ENCODE results near the gene KDM4B. TPM values are rescaled to one million over a fixed set of nuclear protein-coding genes. Genes with fewer than 3 reads are reported as not detected.

The KDM4B gene
- polyA plus RNA-seq, 1 of the 3 experiments (the other 2 are of a cell fraction) = 12.2 TPM

DNA sequence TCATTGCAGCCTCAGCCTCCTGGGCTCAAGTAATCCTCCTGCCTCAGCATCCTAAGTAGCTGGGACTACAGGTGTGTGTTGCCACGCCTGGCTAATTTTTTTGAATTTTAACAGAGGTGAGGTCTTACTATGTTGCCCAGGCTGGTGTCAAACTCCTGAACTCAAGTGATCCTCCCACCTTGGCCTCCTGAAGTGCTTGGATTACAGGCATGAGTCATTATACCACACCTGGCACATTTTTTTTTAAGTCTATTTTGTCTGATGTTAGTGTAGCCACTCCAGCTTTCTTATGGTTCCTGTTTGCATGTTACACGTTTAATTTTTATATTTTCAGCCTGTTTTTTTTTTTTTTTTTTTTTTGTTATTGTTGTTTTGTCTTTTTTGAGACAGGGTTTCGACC is 24.8 kb downstream of the KDM4B start:
- 100% methylated on average over 3 of the region's 3 CpGs for WGBS (ENCODE audit: low lambda C conversion rate)
- Histone ChIP-seq H3K27me3 (ENCODE audit: insufficient read depth) (no peaks in the 10 kb centered on the region), H3K9me3 (no peaks in the 10 kb centered on the region), H3K9me2 (no peaks in the 10 kb centered on the region), H2AFZ (ENCODE audit: low read depth) (no peak overlapping the region), H3K4me1 (ENCODE audit: control insufficient read depth in 1 of 2, insufficient read depth in 2 of 2, low read depth in 1 of 2, low read length in 1 of 2) (peaks cover 0 to 4% of the 10 kb centered on the region in 2 experiments; a peak in 1 of 4 replicates), H3K4me2 (no peak overlapping the region), H3K9ac (no peak overlapping the region), H3F3A (replicated peaks; ENCODE audit: insufficient read depth) (peaks cover 5% of the 10 kb centered on the region), H4K20me1 (ENCODE audit: insufficient read depth) (peaks cover 72% of the 10 kb centered on the region), H3K36me3 (replicated peaks in 1 of 2; ENCODE audit: control insufficient read depth in 1 of 2, insufficient read depth in 2 of 2, low read length in 1 of 2) (peaks cover 0 to 3% of the 10 kb centered on the region in 2 experiments), H3K4me3 (ENCODE audit: low read depth in 2 of 2, low read length in 1 of 2) (no peak overlapping the region), H3K79me2 (ENCODE audit: insufficient read depth) (peaks cover 100% of the 10 kb centered on the region), H3K27ac (ENCODE audit: low read depth in 2 of 2, low read length in 1 of 2) (no peak overlapping the region)
- TF ChIP-seq EP300 (IDR thresholded peaks at IDR 0.05; ENCODE audit: borderline replicate concordance in 1 of 2, low read depth in 1 of 2, low read length in 1 of 2) (no peak), YY1 (IDR thresholded peaks at IDR 0.05; ENCODE audit: low read depth) (no peak), JUND (IDR thresholded peaks at IDR 0.05) (no peak), NRF1 (IDR thresholded peaks at IDR 0.05; ENCODE audit: low read depth, low read length) (no peak), SMC3 (IDR thresholded peaks at IDR 0.05; ENCODE audit: low read depth, low read length) (no peak), TCF12 (IDR thresholded peaks at IDR 0.05) (no peak), SIN3A (IDR thresholded peaks at IDR 0.05; ENCODE audit: borderline replicate concordance, low read depth, low read length) (no peak), RCOR1 (IDR thresholded peaks at IDR 0.05; ENCODE audit: low read length) (no peak), MXI1 (IDR thresholded peaks at IDR 0.05; ENCODE audit: low read depth, low read length) (no peak), GATA2 (CRISPR knock-in tag; IDR thresholded peaks at IDR 0.05) (no peak)
- TF ChIP-seq, protein P1, sequence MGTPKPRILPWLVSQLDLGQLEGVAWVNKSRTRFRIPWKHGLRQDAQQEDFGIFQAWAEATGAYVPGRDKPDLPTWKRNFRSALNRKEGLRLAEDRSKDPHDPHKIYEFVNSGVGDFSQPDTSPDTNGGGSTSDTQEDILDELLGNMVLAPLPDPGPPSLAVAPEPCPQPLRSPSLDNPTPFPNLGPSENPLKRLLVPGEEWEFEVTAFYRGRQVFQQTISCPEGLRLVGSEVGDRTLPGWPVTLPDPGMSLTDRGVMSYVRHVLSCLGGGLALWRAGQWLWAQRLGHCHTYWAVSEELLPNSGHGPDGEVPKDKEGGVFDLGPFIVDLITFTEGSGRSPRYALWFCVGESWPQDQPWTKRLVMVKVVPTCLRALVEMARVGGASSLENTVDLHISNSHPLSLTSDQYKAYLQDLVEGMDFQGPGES (IDR thresholded peaks at IDR 0.05; ENCODE audit: low read depth, low read length) = no peak
- TF ChIP-seq, protein P2, sequence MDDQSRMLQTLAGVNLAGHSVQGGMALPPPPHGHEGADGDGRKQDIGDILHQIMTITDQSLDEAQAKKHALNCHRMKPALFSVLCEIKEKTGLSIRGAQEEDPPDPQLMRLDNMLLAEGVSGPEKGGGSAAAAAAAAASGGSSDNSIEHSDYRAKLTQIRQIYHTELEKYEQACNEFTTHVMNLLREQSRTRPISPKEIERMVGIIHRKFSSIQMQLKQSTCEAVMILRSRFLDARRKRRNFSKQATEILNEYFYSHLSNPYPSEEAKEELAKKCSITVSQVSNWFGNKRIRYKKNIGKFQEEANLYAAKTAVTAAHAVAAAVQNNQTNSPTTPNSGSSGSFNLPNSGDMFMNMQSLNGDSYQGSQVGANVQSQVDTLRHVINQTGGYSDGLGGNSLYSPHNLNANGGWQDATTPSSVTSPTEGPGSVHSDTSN (IDR thresholded peaks at IDR 0.05) = no peak
- ChIA-PET POLR2A (no interaction called here), CTCF (no interaction called here)
- no peak for DNase-seq

GRCh38 chr19:4996701-4997100 is 27.8 kb downstream of the KDM4B start:
- Histone ChIP-seq H3K4me1 (ENCODE audit: control insufficient read depth in 1 of 2, insufficient read depth in 2 of 2, low read depth in 1 of 2, low read length in 1 of 2) (peaks cover 0 to 1% of the 10 kb centered on the region in 2 experiments; a peak in 1 of 4 replicates), H2AFZ (ENCODE audit: low read depth) (no peak overlapping the region), H3K9me3 (no peaks in the 10 kb centered on the region), H3K79me2 (ENCODE audit: insufficient read depth) (peaks cover 91% of the 10 kb centered on the region), H3K9ac (no peak overlapping the region), H3K36me3 (replicated peaks in 1 of 2; ENCODE audit: control insufficient read depth in 1 of 2, insufficient read depth in 2 of 2, low read length in 1 of 2) (peaks cover 3 to 6% of the 10 kb centered on the region in 2 experiments), H3F3A (replicated peaks; ENCODE audit: insufficient read depth) (peaks cover 9% of the 10 kb centered on the region), H4K20me1 (ENCODE audit: insufficient read depth) (peaks cover 66% of the 10 kb centered on the region), H3K9me2 (no peaks in the 10 kb centered on the region), H3K4me3 (ENCODE audit: low read depth in 2 of 2, low read length in 1 of 2) (no peak overlapping the region), H3K27ac (ENCODE audit: low read depth in 2 of 2, low read length in 1 of 2) (no peak overlapping the region), H3K4me2 (no peak overlapping the region), H3K27me3 (ENCODE audit: insufficient read depth) (no peaks in the 10 kb centered on the region)
- WGBS (ENCODE audit: low lambda C conversion rate) = 78% methylated on average over 5 of the region's 5 CpGs
- DNase-seq = peak; percentile 8
- CTCF ChIA-PET = interaction anchor here (1.2 kb wide), 1 partner anchor 35 kb away, joined by 4 read pairs; no protein-coding TSS in a partner anchor
- POLR2A ChIA-PET = no interaction called here
- no peak for TF ChIP-seq ZBTB33 (IDR thresholded peaks at IDR 0.05; ENCODE audit: borderline replicate concordance, low read depth)
- TF ChIP-seq NFIC (IDR thresholded peaks at IDR 0.05; ENCODE audit: borderline replicate concordance) = no peak
- no peak for TF ChIP-seq MEF2A (IDR thresholded peaks at IDR 0.05; ENCODE audit: borderline replicate concordance, low read depth)
- no peak for TF ChIP-seq YY1 (IDR thresholded peaks at IDR 0.05; ENCODE audit: low read depth)
- TF ChIP-seq, protein P3, sequence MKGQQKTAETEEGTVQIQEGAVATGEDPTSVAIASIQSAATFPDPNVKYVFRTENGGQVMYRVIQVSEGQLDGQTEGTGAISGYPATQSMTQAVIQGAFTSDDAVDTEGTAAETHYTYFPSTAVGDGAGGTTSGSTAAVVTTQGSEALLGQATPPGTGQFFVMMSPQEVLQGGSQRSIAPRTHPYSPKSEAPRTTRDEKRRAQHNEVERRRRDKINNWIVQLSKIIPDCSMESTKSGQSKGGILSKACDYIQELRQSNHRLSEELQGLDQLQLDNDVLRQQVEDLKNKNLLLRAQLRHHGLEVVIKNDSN (IDR thresholded peaks at IDR 0.05; ENCODE audit: borderline replicate concordance, low read depth) = no peak
- no peak for TF ChIP-seq TEAD4 (IDR thresholded peaks at IDR 0.05; ENCODE audit: borderline replicate concordance, insufficient read depth)
- no peak for TF ChIP-seq POLR2AphosphoS5 (IDR thresholded peaks at IDR 0.05; ENCODE audit: low read depth, low read length)
- no peak for TF ChIP-seq SMC3 (IDR thresholded peaks at IDR 0.05; ENCODE audit: low read depth, low read length)
- no peak for TF ChIP-seq USF2 (IDR thresholded peaks at IDR 0.05; ENCODE audit: borderline replicate concordance, low read depth, low read length)
- TF ChIP-seq, protein P2 (IDR thresholded peaks at IDR 0.05) = no peak
- TF ChIP-seq GABPA (IDR thresholded peaks at IDR 0.05; ENCODE audit: low read depth) = no peak
- TF ChIP-seq FOXJ3 (CRISPR knock-in tag; IDR thresholded peaks at IDR 0.05) = no peak
